PFSK-1 (cell line): ENCODE measurements around the gene ETV7.

ENCODE experiments used
- FOXP2 ChIP-seq: optimal IDR thresholded peaks from 2 replicates; pipeline ENCODE3; 2011; ENCODE audit warnings: borderline replicate concordance, control low read depth, inconsistent platforms; ENCODE audit not compliant: insufficient read depth; ENCODE audit errors: extremely low read length, extremely low read depth
- POLR2AphosphoS5 ChIP-seq: IDR thresholded peaks from 2 replicates; pipeline ENCODE4 v1.6.1; 2012; ENCODE audit warnings: low read depth, mild to moderate bottlenecking, control low read depth, low read length, moderate library complexity
- SIN3A ChIP-seq: IDR thresholded peaks from 2 replicates; pipeline ENCODE4 v1.6.1; 2012; ENCODE audit warnings: mild to moderate bottlenecking, low read length, moderate library complexity, borderline replicate concordance; ENCODE audit not compliant: insufficient read depth
- TAF1 ChIP-seq: IDR thresholded peaks from 2 replicates; pipeline ENCODE4 v1.6.1; 2012; ENCODE audit warnings: low read length, control low read depth, borderline replicate concordance; ENCODE audit not compliant: insufficient read depth
- TF ChIP-seq, protein P1 (sequence below), 2 experiments: IDR thresholded peaks; 2 replicates each; pipeline versions ENCODE4 v1.6.1 to v1.8.0; 2011 to 2012; ENCODE audit warnings: low read depth in 2 of 2, low read length in 2 of 2, control low read depth in 1 of 2, inconsistent platforms in 1 of 2, mild to moderate bottlenecking in 1 of 2, moderate library complexity in 1 of 2; ENCODE audit not compliant: insufficient read depth in 1 of 2

Gene ETV7

DNA sequence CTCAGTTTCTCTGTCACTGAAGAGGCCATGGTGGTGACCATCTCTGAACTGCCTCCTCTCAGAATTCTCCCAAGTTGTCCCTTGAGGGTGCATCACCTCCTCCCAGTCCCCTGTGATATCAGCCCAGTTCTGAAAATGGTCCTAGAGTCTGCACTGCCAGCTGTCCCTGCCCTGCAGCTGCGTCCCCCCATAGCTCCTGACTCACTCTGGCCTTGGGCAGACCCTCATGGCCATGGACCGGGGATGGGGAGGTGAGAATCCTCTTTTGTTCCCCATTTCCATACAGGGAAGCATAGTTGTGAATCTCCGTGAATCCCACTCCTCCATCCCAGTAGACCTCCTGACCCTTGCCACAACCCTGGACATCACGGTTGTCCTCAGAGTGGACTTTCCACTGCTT, 4.5 kb downstream of the ETV7 start:
- TF ChIP-seq SIN3A: no peak
- no peak for TF ChIP-seq POLR2AphosphoS5
- TF ChIP-seq, protein P1, sequence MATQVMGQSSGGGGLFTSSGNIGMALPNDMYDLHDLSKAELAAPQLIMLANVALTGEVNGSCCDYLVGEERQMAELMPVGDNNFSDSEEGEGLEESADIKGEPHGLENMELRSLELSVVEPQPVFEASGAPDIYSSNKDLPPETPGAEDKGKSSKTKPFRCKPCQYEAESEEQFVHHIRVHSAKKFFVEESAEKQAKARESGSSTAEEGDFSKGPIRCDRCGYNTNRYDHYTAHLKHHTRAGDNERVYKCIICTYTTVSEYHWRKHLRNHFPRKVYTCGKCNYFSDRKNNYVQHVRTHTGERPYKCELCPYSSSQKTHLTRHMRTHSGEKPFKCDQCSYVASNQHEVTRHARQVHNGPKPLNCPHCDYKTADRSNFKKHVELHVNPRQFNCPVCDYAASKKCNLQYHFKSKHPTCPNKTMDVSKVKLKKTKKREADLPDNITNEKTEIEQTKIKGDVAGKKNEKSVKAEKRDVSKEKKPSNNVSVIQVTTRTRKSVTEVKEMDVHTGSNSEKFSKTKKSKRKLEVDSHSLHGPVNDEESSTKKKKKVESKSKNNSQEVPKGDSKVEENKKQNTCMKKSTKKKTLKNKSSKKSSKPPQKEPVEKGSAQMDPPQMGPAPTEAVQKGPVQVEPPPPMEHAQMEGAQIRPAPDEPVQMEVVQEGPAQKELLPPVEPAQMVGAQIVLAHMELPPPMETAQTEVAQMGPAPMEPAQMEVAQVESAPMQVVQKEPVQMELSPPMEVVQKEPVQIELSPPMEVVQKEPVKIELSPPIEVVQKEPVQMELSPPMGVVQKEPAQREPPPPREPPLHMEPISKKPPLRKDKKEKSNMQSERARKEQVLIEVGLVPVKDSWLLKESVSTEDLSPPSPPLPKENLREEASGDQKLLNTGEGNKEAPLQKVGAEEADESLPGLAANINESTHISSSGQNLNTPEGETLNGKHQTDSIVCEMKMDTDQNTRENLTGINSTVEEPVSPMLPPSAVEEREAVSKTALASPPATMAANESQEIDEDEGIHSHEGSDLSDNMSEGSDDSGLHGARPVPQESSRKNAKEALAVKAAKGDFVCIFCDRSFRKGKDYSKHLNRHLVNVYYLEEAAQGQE (IDR thresholded peaks at IDR 0.05; ENCODE audit: insufficient read depth in 1 of 2, low read depth in 2 of 2, low read length in 2 of 2): no peak
- no peak for TF ChIP-seq TAF1
- TF ChIP-seq FOXP2: no peak

DNA sequence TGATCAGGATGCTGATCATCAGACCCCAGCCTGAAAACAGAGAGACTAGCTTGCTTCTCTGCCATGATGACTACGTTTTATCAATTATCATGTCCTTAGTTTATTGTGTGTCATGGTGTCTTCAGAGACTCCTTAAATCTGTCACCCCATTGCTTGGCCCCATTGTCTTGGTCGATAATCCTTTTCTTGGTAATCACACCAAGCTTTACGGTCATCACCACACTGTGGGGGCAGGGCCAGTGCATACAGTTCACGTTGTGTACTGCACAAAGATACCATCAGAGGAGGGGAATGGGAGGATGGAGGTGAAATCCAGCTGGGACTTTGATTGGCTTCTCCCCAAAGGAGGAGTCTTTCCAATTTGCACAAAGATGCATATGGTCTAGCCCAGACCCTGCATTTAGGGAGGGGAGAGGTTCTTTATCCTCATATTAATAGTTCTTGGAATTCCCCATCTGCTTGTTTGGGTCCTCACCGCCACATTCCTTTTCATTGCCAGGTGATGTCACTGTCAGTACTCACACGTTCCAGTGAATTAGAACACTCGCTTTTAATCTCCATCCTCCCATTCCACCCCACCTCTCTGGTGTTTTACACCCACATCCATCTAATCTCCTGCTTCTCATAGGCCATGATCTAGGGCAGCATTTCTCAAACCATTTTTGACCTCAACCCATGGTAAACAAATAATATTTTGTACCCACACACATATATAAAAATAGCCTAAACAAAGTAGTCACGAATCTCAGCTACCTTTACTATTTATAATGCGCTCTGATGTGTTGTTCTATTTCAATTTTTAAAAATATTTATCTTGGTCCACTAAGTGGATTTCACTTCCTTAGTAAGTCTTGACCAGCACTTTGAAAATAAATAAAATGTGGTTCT, 5.7 kb downstream of the ETV7 start:
- no peak for TF ChIP-seq FOXP2
- TF ChIP-seq SIN3A: no peak
- no peak for TF ChIP-seq TAF1
- TF ChIP-seq POLR2AphosphoS5: no peak
- TF ChIP-seq, protein P1 (IDR thresholded peaks at IDR 0.05; ENCODE audit: insufficient read depth in 1 of 2, low read depth in 2 of 2, low read length in 2 of 2): no peak

DNA sequence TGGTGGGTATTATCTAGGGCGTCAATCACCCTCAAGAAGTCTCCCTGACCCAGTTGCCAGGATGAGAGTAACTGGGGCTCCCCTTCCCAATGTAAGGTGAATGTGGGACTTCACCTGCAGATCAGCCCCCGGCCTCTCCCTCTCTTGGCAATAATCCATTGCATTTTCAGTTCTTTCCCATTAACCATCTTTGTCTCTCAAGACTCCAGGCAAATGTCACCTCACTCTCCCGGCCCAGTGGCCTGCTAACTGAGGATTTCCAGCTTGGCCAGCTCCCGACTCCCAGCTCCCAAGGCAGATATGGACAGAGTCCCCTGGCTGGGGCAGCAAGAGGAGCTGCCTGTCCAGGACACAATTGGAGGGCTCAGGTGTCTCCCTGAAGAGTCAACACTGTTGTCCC, 7.3 kb downstream of the ETV7 start:
- no peak for TF ChIP-seq TAF1
- no peak for TF ChIP-seq FOXP2
- TF ChIP-seq POLR2AphosphoS5: no peak
- TF ChIP-seq SIN3A: no peak
- TF ChIP-seq, protein P1 (IDR thresholded peaks at IDR 0.05; ENCODE audit: insufficient read depth in 1 of 2, low read depth in 2 of 2, low read length in 2 of 2): no peak

DNA sequence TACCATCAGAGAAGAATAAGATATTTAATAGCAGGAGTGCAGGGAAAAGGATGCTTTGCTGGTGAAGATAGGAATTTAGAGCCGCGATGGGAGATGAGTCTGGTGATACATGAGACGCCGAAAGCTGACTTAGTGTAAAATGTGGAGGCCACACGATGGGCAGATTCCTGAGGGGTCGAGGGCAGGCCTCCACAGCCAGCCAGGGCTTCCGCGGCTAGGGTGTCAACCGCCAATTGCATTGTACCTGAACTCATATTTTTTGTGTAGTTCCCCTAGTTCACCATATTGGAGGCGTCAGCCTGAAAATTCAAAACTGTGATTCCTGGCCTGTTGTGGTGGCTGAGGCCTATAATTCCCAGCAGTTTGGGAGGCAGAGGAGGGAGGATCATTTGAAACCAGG, 8.5 kb downstream of the ETV7 start:
- TF ChIP-seq SIN3A (no peak), POLR2AphosphoS5 (no peak), TAF1 (no peak), FOXP2 (no peak)
- TF ChIP-seq, protein P1 (IDR thresholded peaks at IDR 0.05; ENCODE audit: insufficient read depth in 1 of 2, low read depth in 2 of 2, low read length in 2 of 2): no peak

DNA sequence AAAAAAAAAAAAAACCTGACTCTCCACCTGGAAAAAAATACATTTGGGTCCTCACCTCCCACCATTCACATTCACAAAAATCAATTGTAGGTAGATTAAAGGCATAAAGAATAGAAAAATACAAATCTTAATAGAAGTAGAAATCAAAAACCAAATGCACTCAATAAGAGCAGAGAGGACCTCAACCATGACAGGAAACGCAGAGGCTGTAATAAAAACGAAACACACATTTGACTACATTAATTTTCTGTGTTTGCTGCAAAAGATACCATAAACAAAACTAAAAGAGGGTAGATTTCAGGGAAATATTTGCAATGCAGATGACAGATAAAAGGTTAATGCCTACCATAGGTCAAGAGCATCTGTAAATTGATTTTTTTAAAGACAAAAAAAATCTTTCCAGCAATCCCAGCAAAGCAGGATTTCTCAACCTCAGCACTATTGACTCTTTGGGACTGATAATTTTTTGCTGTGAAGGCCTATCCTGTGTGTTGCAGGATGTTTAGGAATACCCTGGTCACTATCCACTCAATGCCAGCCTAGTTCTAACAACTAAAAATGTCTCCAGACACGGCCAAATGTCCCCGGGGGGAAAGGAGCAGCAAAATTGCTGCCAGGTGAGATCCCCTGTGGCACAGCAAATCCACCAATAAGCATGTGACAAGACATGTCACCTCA, 9.1 kb downstream of the ETV7 start:
- TF ChIP-seq TAF1 (no peak), FOXP2 (no peak), SIN3A (no peak), POLR2AphosphoS5 (no peak)
- TF ChIP-seq, protein P1 (IDR thresholded peaks at IDR 0.05; ENCODE audit: insufficient read depth in 1 of 2, low read depth in 2 of 2, low read length in 2 of 2): no peak
